GM12891 (cell line): Measurements from ENCODE around the gene CALM3.

Source experiments
- PAX5 ChIP-seq: IDR thresholded peaks from 2 replicates; pipeline ENCODE4 v1.6.1; 2011; ENCODE audit warnings: low read length, moderate library complexity, mild to moderate bottlenecking; ENCODE audit not compliant: insufficient read depth, severe bottlenecking
- POLR2A ChIP-seq: IDR thresholded peaks from 2 replicates; pipeline ENCODE4 v1.6.1; 2011; ENCODE audit warnings: low read depth, low read length, control low read depth
- POLR2AphosphoS5 ChIP-seq: IDR thresholded peaks from 2 replicates; pipeline ENCODE4 v1.6.1; 2011; ENCODE audit warnings: low read depth, low read length, control low read depth
- POU2F2 ChIP-seq: IDR thresholded peaks from 2 replicates; pipeline ENCODE4 v1.6.1; 2011; ENCODE audit warnings: low read depth, mild to moderate bottlenecking, control low read depth, low read length, moderate library complexity
- SPI1 ChIP-seq: IDR thresholded peaks from 2 replicates; pipeline ENCODE4 v1.6.1; 2011; ENCODE audit warnings: low read depth, low read length, control low read depth
- TAF1 ChIP-seq: IDR thresholded peaks from 2 replicates; pipeline ENCODE4 v1.6.1; 2011; ENCODE audit warnings: low read depth, low read length, control low read depth

- TF ChIP-seq POLR2A, result no peak
- TF ChIP-seq POLR2AphosphoS5, result no peak
- TF ChIP-seq TAF1, result no peak
- no peak for TF ChIP-seq POU2F2
- TF ChIP-seq SPI1, result no peak
- TF ChIP-seq PAX5, result no peak
Observed at GRCh38 chr19:46591254-46591653, 9.9 kb upstream of the CALM3 start.
